HG02970 (cell line): ENCODE data around the gene MTM1.

Experiments used
- ATAC-seq: cut with Tn5 transposase; IDR thresholded peaks from one replicate; pipeline ENCODE4 v1.9.1; 2021; ENCODE audit warnings: mild to moderate bottlenecking, moderate library complexity, moderate number of reproducible peaks; ENCODE audit not compliant: unreplicated experiment, low FRiP score

Gene MTM1

DNA sequence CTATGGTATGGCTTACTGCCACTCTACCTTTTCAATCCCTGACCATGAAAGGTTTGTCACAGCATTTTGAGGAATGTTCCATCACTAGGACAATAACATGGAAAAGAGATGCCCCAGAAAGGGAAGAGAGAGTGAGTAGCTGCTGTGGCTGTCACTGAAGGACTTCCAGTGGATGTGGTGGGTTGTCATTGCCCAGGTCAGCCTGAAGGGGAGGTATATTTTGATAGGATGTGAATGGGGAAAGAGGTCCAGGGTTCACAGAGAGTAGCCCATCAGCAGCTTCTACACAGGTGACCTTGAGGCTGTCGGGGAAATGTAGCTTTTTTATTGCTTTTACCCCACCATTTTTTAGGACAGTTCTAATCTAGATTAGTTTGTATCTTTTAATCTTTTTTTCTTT is 30.8 kb downstream of the MTM1 start:
- no peak for ATAC-seq

GRCh38 chrX:150602296-150602695 is 33.9 kb downstream of the MTM1 start:
- no peak for ATAC-seq

DNA sequence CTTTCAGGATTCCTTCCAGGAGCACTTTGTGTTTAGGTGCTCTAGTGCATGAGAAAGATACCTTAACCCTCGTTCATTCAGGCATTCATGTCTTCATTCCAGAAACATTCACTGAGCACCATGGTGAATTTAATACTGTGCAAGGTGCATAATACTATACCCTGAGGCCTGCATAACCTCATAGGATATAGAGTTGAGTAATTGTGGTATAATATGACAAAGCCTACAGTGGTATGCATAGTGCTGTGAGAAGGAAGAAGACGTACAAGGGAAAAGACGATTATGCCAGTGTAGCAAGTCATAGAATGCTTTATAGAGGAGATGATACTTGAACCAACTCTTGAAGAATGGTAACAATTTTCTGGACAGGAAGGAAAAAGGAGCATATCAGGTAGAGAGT is 34.3 kb downstream of the MTM1 start:
- no peak for ATAC-seq

DNA sequence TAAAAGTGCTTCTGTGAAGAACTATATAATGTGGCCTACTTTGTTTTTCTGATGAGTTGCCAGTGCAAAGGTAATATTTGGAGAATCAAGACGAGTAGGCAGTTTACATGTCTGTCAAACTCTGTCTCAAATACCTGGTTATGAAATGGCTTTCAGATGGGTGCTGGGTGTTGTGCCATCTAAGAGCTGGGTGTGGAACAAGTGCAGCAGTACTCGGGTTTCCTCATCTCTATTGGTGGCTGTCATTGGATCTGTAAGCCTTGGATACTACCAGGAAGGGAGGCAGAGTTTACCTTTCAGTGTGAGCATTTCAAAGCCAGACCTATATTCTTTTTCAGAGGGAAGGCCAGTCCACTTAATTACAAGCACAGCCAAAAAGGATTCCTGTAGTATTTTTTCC is 37.2 kb downstream of the MTM1 start:
- no peak for ATAC-seq

GRCh38 chrX:150607201-150607600 is 38.8 kb downstream of the MTM1 start:
- ATAC-seq, result no peak

DNA sequence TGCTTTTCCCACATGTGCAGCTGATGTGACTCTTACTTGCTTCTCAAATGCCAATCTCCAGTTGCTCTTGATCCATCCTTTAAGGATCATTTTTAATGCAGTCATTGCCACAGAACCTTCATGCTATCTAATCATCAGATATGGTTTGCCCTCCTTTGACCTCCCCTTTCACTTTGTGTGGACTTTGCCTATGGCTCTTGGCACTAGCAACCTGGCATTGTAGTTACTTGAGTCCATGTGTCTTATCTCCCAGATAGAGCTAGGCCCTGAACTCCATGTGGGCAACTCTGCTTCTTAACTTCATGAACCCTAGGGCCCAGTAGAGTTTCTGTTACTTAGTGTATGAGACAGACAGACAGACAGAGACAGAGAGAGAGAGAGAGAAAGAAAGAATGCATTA is 41.6 kb downstream of the MTM1 start:
- ATAC-seq, result no peak

GRCh38 chrX:150610446-150610845 is 42.0 kb downstream of the MTM1 start:
- no peak for ATAC-seq

GRCh38 chrX:150615356-150615755 is 46.9 kb downstream of the MTM1 start:
- ATAC-seq, result no peak

GRCh38 chrX:150616179-150616862 is 47.9 kb downstream of the MTM1 start:
- ATAC-seq, result no peak

DNA sequence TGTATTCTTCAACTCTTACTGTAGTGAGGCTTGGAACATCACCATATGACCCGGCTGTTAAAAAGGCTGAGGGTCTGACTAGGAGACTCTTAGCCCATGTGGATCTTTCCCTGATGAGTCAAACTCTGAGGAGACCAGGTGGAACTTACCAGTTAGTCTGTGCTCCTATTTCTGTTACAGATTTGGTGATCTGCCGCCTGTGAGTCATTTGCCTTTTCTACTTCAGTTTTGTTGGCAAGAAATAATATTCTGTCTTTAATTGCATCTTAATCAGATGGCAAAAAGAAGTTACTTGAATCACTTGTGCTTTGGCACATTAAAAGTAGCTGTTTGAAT is 48.4 kb downstream of the MTM1 start:
- ATAC-seq, result no peak

DNA sequence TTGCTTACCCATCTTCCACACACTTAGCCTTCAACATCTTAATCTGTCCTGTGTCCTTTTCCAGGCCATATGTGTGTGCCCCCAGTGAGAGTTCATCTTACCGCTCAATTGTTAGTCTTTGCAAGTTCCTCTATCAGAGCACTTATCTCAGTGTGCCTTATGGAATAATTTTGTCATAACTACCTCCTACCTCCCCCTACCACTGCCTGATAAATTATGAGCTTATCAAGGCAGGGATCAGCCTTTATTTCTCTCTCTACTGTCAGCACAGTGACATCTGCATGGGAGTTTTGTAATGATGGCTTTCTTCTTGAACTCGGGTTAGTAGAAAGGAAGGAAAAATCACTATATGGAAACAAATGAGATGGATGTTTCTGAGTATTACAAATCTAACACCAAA is 53.2 kb downstream of the MTM1 start:
- no peak for ATAC-seq

- ATAC-seq, result no peak
Observed at GRCh38 chrX:150623583-150623982, 55.2 kb downstream of the MTM1 start.

DNA sequence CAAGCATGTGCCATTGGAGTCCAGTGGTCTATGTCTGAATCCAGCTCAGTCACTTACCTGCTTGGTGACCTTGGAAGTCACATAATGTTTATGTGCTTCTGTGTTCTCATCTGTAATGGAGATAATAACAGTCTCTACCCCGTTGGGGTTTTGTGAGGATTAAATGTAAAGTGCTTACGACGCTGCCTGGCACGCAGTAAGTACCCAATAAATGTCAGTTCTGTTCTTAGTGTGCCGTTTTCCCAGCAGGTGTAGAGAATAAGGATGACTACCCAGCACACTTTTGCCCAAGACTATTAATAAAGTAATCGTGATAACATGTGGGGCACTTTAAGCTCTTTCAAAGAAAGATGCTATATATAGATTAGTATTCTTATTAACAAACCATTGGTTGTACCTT is 56.7 kb downstream of the MTM1 start:
- ATAC-seq, result no peak

- ATAC-seq, result no peak
Observed at GRCh38 chrX:150625875-150626274, 57.5 kb downstream of the MTM1 start.

DNA sequence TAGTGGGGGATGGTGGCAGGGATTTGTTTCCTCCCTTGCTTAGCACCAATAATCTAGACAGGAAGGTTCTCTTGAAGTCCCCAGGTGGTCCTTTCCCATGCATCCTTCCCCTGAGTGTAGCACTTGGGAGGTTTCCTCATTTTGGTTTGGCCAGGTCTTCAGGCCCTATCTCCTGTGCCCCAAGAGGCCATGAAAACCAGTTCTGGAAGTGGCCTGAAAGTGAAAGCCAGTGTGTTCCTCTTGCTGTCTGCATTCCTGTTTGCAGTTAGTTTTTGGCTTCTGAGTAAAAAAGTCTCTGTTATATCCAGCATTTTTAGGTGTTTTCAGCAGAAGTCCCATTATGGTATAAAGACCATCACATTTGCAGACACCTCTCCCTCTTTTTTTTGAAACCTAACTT is 59.5 kb downstream of the MTM1 start:
- no peak for ATAC-seq

DNA sequence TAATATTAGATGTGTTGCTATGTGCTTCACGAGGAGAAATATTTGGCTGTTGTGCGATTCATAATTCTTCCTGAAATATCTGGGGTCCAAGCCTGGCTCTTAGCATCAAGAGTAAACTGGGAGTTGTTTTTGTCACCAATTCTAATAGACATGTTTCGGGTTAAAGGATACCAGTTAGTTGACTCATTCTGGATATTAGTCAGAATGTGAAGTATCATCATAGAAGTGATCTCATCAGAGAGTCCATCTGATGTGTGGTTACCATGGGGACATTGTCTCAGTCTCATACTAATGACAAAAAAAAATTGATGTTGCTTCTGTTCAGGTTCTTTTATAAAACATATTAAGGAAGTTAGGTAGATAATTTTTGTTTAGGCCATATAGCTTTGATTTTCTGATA is 67.5 kb downstream of the MTM1 start:
- ATAC-seq, result peak; percentile 78

- ATAC-seq, result no peak
Observed at GRCh38 chrX:150642423-150642822, 74.0 kb downstream of the MTM1 start.

DNA sequence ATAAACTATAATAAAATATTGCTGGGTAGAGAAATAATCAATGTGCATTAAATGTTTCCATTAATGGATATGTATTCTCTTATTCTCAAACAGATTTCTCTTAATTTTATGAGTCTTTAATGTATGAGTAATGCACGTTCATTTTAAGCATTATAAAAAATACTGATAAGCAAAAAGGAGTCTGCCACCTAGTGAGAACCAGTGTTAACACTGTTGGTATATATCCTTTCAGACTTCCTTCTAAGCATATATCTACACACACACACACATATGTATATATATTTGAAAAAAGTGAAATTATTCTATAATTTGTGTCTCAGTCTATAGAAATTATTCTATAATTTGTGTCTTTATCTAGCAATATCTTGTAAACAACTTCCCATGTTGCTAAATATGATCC is 74.8 kb downstream of the MTM1 start:
- no peak for ATAC-seq

DNA sequence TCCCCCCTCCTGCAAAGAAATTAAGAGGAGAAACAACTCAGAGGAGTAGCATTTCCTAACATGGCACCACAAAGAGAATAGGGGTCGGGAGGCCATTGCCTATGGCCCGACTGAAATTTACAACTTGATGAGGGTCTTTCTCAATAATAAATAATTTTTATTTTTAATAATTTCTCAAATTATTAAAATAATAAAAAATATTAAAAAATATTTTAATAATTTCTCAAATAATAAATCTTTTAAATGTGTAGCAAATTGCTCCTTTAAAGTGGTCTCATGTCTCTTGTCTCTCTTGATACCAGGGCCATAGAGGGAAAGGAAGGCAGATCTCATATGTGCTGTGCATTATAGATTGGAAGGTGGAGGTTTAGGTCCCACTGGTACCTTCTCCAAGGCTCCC is 75.5 kb downstream of the MTM1 start:
- no peak for ATAC-seq

DNA sequence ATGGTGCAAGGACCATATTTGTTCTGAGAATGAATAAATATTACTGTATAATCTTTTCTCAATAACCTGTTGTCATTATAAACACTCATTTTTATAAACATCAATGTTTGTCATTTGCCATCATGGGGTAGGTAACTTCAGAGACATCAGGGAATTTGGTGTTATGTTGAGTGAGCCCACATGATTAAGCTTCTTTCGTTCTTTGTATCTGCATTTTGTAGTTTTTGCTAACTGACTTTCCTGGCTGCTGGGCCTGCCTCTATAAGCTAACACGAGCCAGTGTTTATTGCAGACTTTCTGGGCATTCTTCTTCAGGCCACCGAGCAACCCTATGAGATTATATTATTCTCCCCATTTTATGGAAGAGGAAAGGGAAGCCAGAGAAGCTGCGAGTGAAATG is 76.0 kb downstream of the MTM1 start:
- no peak for ATAC-seq

GRCh38 chrX:150647331-150647730 is 78.9 kb downstream of the MTM1 start:
- ATAC-seq, result no peak

- no peak for ATAC-seq
Observed at GRCh38 chrX:150648296-150648940, 80.0 kb downstream of the MTM1 start.
